SK-N-SH treated with all-trans-retinoic acid at 6 μM for 48 hours (cell line): ENCODE measurements around the gene HBS1L.

ENCODE experiments used
- ATAC-seq: fragments of 200-7000 bp; cut with Tn5 transposase; 3 replicates; pipeline ENCODE4 v1.9.1; 2020; ENCODE audit warnings: mild to moderate bottlenecking, moderate library complexity
- BACH2 ChIP-seq: fragments of 250-450 bp; sonication (Bioruptor Pico); IDR thresholded peaks from 2 replicates; pipeline ENCODE4 v1.9.0; 2021; ENCODE audit warnings: mild to moderate bottlenecking, borderline replicate concordance
- CREB5 ChIP-seq: fragments of 250-450 bp; sonication (Bioruptor Pico); IDR thresholded peaks from 2 replicates; pipeline ENCODE4 v1.5.1; 2020; ENCODE audit warnings: low read depth, mild to moderate bottlenecking, moderate library complexity
- CSDC2 ChIP-seq: fragments of 250-450 bp; sonication (Bioruptor Pico); IDR thresholded peaks from 2 replicates; pipeline ENCODE4 v1.5.0; 2020; ENCODE audit warnings: mild to moderate bottlenecking, moderate library complexity
- CSRNP3 ChIP-seq: fragments of 250-450 bp; sonication (Bioruptor Pico); IDR thresholded peaks from 2 replicates; pipeline ENCODE4 v1.5.1; 2021; ENCODE audit warnings: mild to moderate bottlenecking, moderate library complexity
- ESRRG ChIP-seq: fragments of 250-450 bp; sonication (Bioruptor Pico); IDR thresholded peaks from 2 replicates; pipeline ENCODE4 v1.6.1; 2021; ENCODE audit warnings: mild to moderate bottlenecking
- GLIS3 ChIP-seq: fragments of 250-450 bp; sonication (Bioruptor Pico); IDR thresholded peaks from 2 replicates; pipeline ENCODE4 v1.5.0; 2020; ENCODE audit warnings: mild to moderate bottlenecking, moderate library complexity
- ISL1 ChIP-seq: fragments of 250-450 bp; sonication (Bioruptor Pico); IDR thresholded peaks from 2 replicates; pipeline ENCODE4 v2.1.2; 2022; ENCODE audit warnings: mild to moderate bottlenecking, moderate library complexity
- OSR1 ChIP-seq: fragments of 250-450 bp; sonication (Bioruptor Pico); IDR thresholded peaks from 2 replicates; pipeline ENCODE4 v1.8.0; 2022; ENCODE audit warnings: moderate library complexity, mild to moderate bottlenecking, inconsistent platforms
- PATZ1 ChIP-seq: fragments of 250-450 bp; sonication (Bioruptor Pico); IDR thresholded peaks from 2 replicates; pipeline ENCODE4 v1.8.0; 2020; ENCODE audit warnings: mild to moderate bottlenecking, moderate library complexity, borderline replicate concordance
- POU6F1 ChIP-seq: fragments of 250-450 bp; sonication (Bioruptor Pico); IDR thresholded peaks from 2 replicates; pipeline ENCODE4 v1.8.0; 2021; ENCODE audit warnings: low read depth, mild to moderate bottlenecking, moderate library complexity, borderline replicate concordance
- PPARA ChIP-seq: fragments of 250-450 bp; sonication (Bioruptor Pico); IDR thresholded peaks from 2 replicates; pipeline ENCODE4 v1.5.0; 2020; ENCODE audit warnings: mild to moderate bottlenecking, borderline replicate concordance
- RARB ChIP-seq: fragments of 250-450 bp; sonication (Bioruptor Pico); IDR thresholded peaks from 2 replicates; pipeline ENCODE4 v1.8.0; 2021; ENCODE audit warnings: mild to moderate bottlenecking, moderate library complexity
- SNAI2 ChIP-seq: fragments of 250-450 bp; sonication (Bioruptor Pico); IDR thresholded peaks from 2 replicates; pipeline ENCODE4 v1.5.0; 2020; ENCODE audit warnings: mild to moderate bottlenecking, moderate library complexity
- TCF4 ChIP-seq: fragments of 250-450 bp; sonication (Bioruptor Pico); IDR thresholded peaks from 2 replicates; pipeline ENCODE4 v1.8.0; 2021; ENCODE audit warnings: mild to moderate bottlenecking, moderate library complexity, borderline replicate concordance
- TOX ChIP-seq: fragments of 250-450 bp; sonication (Bioruptor Pico); IDR thresholded peaks from 2 replicates; pipeline ENCODE4 v1.8.0; 2021; ENCODE audit warnings: mild to moderate bottlenecking, moderate library complexity, borderline replicate concordance
- ZC3H10 ChIP-seq: fragments of 250-450 bp; sonication (Bioruptor Pico); IDR thresholded peaks from 2 replicates; pipeline ENCODE4 v1.5.1; 2021; ENCODE audit warnings: mild to moderate bottlenecking, moderate library complexity
- ZFP30 ChIP-seq: fragments of 450-650 bp; formaldehyde crosslinking; IDR thresholded peaks from 2 replicates; pipeline ENCODE4 v1.5.0; 2022; ENCODE audit warnings: mild to moderate bottlenecking, moderate library complexity
- ZNF565 ChIP-seq: fragments of 450-650 bp; formaldehyde crosslinking; conservative IDR thresholded peaks from 2 replicates; pipeline ENCODE4 v1.5.0; 2020; ENCODE audit warnings: low read depth, mild to moderate bottlenecking, moderate library complexity
- ZNF70 ChIP-seq: fragments of 450-650 bp; formaldehyde crosslinking; IDR thresholded peaks from 2 replicates; pipeline ENCODE4 v1.5.0; 2020; ENCODE audit warnings: mild to moderate bottlenecking, moderate library complexity
- ZNF8 ChIP-seq: fragments of 450-650 bp; formaldehyde crosslinking; IDR thresholded peaks from 2 replicates; pipeline ENCODE4 v1.5.0; 2020; ENCODE audit warnings: mild to moderate bottlenecking, moderate library complexity

Gene HBS1L

GRCh38 chr6:135071541-135071940 is 16.9 kb upstream of the HBS1L start:
- no peak for ATAC-seq
- TF ChIP-seq RARB = no peak
- no peak for TF ChIP-seq ESRRG (CRISPR knock-in tag)
- TF ChIP-seq CSRNP3 (CRISPR knock-in tag) = no peak
- no peak for TF ChIP-seq GLIS3 (CRISPR knock-in tag)
- TF ChIP-seq ZNF70 (CRISPR knock-in tag) = no peak
- no peak for TF ChIP-seq ISL1 (CRISPR knock-in tag)
- no peak for TF ChIP-seq TOX (CRISPR knock-in tag)
- TF ChIP-seq ZNF8 (CRISPR knock-in tag) = no peak

GRCh38 chr6:135067911-135068310 is 13.3 kb upstream of the HBS1L start:
- TF ChIP-seq RARB (no peak), BACH2 (CRISPR knock-in tag) (no peak), OSR1 (CRISPR knock-in tag) (no peak)
- TF ChIP-seq, all 23 proteins: peak for 0
- no peak for ATAC-seq

- ATAC-seq = no peak
- TF ChIP-seq PPARA (CRISPR knock-in tag) (no peak), ZNF565 (CRISPR knock-in tag) (no peak), CREB5 (CRISPR knock-in tag) (no peak), ESRRG (CRISPR knock-in tag) (no peak), TOX (CRISPR knock-in tag) (no peak), PATZ1 (CRISPR knock-in tag) (no peak), ZFP30 (CRISPR knock-in tag) (no peak), ZNF8 (CRISPR knock-in tag) (no peak), SNAI2 (no peak), CSDC2 (CRISPR knock-in tag) (no peak), BACH2 (CRISPR knock-in tag) (no peak), RARB (no peak), ZC3H10 (CRISPR knock-in tag) (no peak), CSRNP3 (CRISPR knock-in tag) (no peak), OSR1 (CRISPR knock-in tag) (no peak), GLIS3 (CRISPR knock-in tag) (no peak), POU6F1 (CRISPR knock-in tag) (no peak), TCF4 (CRISPR knock-in tag) (no peak), ISL1 (CRISPR knock-in tag) (no peak)
Measured at GRCh38 chr6:135066806-135067205, 12.2 kb upstream of the HBS1L start.

GRCh38 chr6:135066397-135066796 is 11.8 kb upstream of the HBS1L start:
- no peak for TF ChIP-seq ZC3H10 (CRISPR knock-in tag)
- TF ChIP-seq ZNF565 (CRISPR knock-in tag) = no peak
- no peak for TF ChIP-seq RARB
- no peak for TF ChIP-seq ZNF70 (CRISPR knock-in tag)
- no peak for TF ChIP-seq TCF4 (CRISPR knock-in tag)
- TF ChIP-seq BACH2 (CRISPR knock-in tag) = no peak
- TF ChIP-seq POU6F1 (CRISPR knock-in tag) = no peak
- ATAC-seq = no peak
